ENCODE results near the gene FZR1. TPM values are rescaled to one million over a fixed set of nuclear protein-coding genes. Genes with fewer than 3 reads are reported as not detected.

Gene FZR1
- total and polyA plus RNA-seq, 2 experiments from 2014 or later = 32.3 to 36.5 TPM

DNA sequence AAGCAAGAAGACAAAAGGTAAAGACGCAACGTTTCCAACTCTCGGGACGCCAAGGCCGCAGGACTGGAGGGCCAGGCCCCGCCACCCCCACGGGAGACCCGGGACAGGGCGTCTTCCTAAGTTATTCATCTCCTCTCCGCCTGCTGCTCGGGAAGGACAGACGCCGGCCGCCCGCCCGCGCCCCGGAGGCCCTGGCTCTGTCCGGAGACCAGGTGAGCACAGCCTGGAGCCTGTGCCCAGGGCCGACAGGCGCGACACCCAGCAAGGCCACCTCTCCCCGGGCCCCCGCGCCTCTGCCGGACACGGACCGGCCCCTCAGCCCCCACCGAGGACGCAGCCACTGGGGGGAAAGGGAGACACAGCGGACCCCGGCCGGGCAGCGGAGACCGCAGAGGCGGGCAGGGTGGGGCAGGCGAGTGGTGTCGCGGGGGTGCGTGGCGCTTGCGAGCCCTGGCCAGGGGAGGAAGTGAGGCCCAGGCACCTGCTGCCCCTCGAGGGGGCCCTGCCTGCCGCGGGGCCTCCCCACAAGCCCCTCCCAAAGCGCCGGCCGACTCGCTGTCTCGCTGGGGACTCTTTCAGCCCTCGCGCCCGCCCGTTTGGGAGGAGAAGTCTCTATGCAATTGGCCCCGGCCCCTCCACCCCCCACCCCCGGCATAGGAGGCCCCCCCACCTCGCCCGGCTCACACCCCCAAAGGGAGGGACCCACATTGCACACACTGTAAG is 43.0 kb upstream of the FZR1 start:
- in situ Hi-C loops (cut with MboI) = no loop called here
- 84 to 85% methylated on average over 21 to 58 of the region's 58 CpGs for WGBS, 2 experiments (ENCODE audit: low coverage in 1 of 2, low lambda C conversion rate in 2 of 2, missing lambda C conversion rate in 2 of 2)
- Histone ChIP-seq H3K9me3 (ENCODE audit: low read depth) (no peaks in the 10 kb centered on the region), H3K4me3 (no peak overlapping the region), H4K20me1 (ENCODE audit: insufficient read depth) (no peaks in the 10 kb centered on the region), H3K9ac (no peak overlapping the region), H3K27ac (no peak overlapping the region), H2AFZ (no peak overlapping the region), H3K4me2 (ENCODE audit: unreplicated experiment) (no peak overlapping the region), H3K36me3 (ENCODE audit: low read depth) (peaks cover 12% of the 10 kb centered on the region; the same call in 1 of the 2 replicates), H3K4me1 (ENCODE audit: insufficient read depth) (peaks cover 22% of the 10 kb centered on the region), H3K79me2 (ENCODE audit: insufficient read depth) (peaks cover 26% of the 10 kb centered on the region), H3K9me2 (ENCODE audit: insufficient read depth) (no peaks in the 10 kb centered on the region), H3F3A (ENCODE audit: insufficient read depth) (peaks cover 20% of the 10 kb centered on the region; the same call in 1 of the 2 replicates), H3K27me3 (replicated peaks; ENCODE audit: insufficient read depth) (no peaks in the 10 kb centered on the region)
- no peak for TF ChIP-seq EZH2 (IDR thresholded peaks at IDR 0.05; ENCODE audit: insufficient read depth, poor library complexity, severe bottlenecking)
- no peak for TF ChIP-seq EZH2phosphoT487 (IDR thresholded peaks at IDR 0.05; ENCODE audit: insufficient read depth, low read depth)
- DNase-seq = no peak

DNA sequence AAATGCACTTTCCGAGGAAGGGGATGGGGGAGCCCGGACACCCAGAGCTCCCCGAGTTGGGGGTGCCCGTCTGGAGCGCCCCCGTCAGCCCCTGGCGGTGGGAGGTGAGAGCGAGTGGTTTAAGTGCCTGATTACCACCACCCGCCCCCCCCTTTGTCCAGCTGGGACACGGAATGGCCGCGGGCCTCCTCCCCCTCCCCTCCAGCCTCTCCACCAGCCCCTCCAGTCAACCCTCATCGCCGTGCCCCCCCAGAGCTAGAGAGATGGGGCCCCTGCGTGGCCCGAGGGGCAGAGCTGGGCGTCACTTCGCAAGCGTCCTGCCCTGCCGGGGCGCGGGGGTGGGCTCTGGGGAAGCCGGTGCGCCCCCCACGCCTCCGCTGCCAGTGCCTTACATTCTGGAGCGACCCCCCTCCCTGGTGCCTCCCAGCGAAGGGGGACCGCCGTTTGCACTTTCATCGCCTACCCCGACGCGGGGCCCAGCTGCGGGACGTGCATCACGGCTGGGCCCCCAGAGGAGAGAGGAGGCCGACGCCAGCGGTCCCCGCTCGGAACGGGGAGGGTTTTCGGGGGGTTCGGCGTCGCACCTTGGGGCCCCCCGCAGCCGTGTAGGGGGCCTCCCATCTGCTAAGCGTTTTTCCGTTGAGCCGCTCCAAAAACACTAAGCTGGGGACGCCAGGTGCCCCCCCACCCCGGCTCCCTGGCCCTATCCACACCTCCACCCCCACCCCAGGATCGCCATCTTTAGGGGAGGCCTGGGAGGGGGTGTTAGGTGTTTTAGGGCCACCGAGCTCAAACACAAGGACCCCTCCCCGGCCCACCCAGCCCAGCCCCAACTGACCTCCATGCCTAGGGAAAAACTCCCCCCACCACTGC is 42.2 kb upstream of the FZR1 start:
- TF ChIP-seq EZH2 (IDR thresholded peaks at IDR 0.05; ENCODE audit: insufficient read depth, poor library complexity, severe bottlenecking) (no peak), EZH2phosphoT487 (IDR thresholded peaks at IDR 0.05; ENCODE audit: insufficient read depth, low read depth) (no peak)
- H3K27me3 ChIP-seq (replicated peaks; ENCODE audit: insufficient read depth) = no peaks in the 10 kb centered on the region
- peaks cover 12% of the 10 kb centered on the region; the same call in 1 of the 2 replicates for H3K36me3 ChIP-seq (ENCODE audit: low read depth)
- H3K4me3 ChIP-seq = no peak overlapping the region
- H4K20me1 ChIP-seq (ENCODE audit: insufficient read depth) = no peaks in the 10 kb centered on the region
- in situ Hi-C loops (cut with MboI) = no loop called here
- H3K9me2 ChIP-seq (ENCODE audit: insufficient read depth) = no peaks in the 10 kb centered on the region
- no peak for DNase-seq
- H3K4me1 ChIP-seq (ENCODE audit: insufficient read depth) = peaks cover 14% of the 10 kb centered on the region
- H3K4me2 ChIP-seq (ENCODE audit: unreplicated experiment) = no peak overlapping the region
- WGBS, 2 experiments (ENCODE audit: low coverage in 1 of 2, low lambda C conversion rate in 2 of 2, missing lambda C conversion rate in 2 of 2) = 86 to 93% methylated on average over 30 to 54 of the region's 57 CpGs
- peaks cover 23% of the 10 kb centered on the region for H3K79me2 ChIP-seq (ENCODE audit: insufficient read depth)
- H3K9ac ChIP-seq = no peak overlapping the region
- H3K27ac ChIP-seq = no peak overlapping the region
- 0 out of 2 replicates have a peak, but pooled peaks cover 13% of the 10 kb centered on the region for H3F3A ChIP-seq (ENCODE audit: insufficient read depth)
- no peak overlapping the region for H2AFZ ChIP-seq
- no peaks in the 10 kb centered on the region for H3K9me3 ChIP-seq (ENCODE audit: low read depth)

DNA sequence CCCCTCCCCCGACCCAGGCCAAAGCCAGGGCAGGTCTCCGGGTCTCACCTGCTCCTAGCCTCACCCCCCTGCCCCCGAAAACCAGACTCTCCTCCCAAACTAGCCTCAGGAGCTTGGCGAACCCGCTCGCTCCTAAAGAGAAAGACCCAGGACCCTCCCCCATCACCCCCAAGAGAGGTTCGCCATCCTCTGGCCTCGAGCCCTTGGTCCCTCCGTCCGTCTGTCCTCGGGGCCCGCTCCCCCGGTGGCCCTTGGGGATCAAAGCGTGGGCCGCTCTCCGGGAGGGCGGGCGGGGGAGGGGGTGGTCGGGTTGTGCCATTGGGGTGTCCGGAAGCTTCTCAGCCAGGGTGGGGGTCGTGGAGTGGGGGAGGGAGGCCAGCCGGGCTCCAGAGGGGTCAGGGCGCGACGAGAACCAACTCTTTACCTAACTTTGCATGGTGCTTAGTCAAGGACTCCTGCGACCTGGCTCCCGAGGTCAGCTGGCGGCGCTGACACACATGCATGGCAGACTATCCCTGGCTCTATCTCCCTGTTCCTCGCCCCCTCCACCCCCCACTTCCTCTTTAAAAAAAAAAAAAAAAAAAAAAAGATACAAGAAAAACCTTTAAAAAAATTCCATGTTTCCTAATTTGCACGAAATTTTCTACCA is 41.4 kb upstream of the FZR1 start:
- no peak for TF ChIP-seq EZH2phosphoT487 (IDR thresholded peaks at IDR 0.05; ENCODE audit: insufficient read depth, low read depth)
- TF ChIP-seq EZH2 (IDR thresholded peaks at IDR 0.05; ENCODE audit: insufficient read depth, poor library complexity, severe bottlenecking) = no peak
- Histone ChIP-seq H4K20me1 (ENCODE audit: insufficient read depth) (no peaks in the 10 kb centered on the region), H3K36me3 (ENCODE audit: low read depth) (peaks cover 12% of the 10 kb centered on the region; the same call in 1 of the 2 replicates), H3K27ac (no peak overlapping the region), H3K4me3 (no peak overlapping the region), H3K9ac (no peak overlapping the region), H3F3A (ENCODE audit: insufficient read depth) (0 out of 2 replicates have a peak, but pooled peaks cover 13% of the 10 kb centered on the region), H3K9me2 (ENCODE audit: insufficient read depth) (no peaks in the 10 kb centered on the region), H2AFZ (no peak overlapping the region), H3K4me2 (ENCODE audit: unreplicated experiment) (no peak overlapping the region), H3K4me1 (ENCODE audit: insufficient read depth) (peaks cover 8% of the 10 kb centered on the region), H3K9me3 (ENCODE audit: low read depth) (no peaks in the 10 kb centered on the region), H3K27me3 (replicated peaks; ENCODE audit: insufficient read depth) (no peaks in the 10 kb centered on the region), H3K79me2 (ENCODE audit: insufficient read depth) (peaks cover 22% of the 10 kb centered on the region)
- in situ Hi-C loops (cut with MboI) = no loop called here
- DNase-seq = no peak
- WGBS, 2 experiments (ENCODE audit: low coverage in 1 of 2, low lambda C conversion rate in 2 of 2, missing lambda C conversion rate in 2 of 2) = 77 to 82% methylated on average over 19 to 31 of the region's 31 CpGs

DNA sequence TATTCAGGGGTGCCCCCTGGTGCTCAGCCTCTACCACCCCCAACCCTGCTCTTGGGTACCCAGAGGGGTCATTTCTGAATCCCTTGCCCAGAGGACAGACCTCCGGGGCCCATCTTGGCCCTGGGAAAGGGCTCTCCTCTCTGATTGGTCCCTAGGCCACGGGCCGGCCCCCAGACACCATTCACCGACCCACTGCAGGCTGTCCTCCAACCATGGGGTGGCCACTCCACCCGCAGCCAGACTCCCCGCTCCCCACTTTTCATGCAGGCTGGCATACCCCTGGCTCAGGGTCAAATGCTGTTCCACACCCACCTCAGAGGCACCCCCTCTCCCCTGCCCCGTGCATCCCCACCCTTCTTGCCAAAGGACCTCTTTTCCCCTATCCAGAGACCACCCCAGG is 40.6 kb upstream of the FZR1 start:
- Histone ChIP-seq H2AFZ (no peak overlapping the region), H3K27ac (no peak overlapping the region), H3K79me2 (ENCODE audit: insufficient read depth) (peaks cover 14% of the 10 kb centered on the region), H3K36me3 (ENCODE audit: low read depth) (peaks cover 9% of the 10 kb centered on the region; the same call in 1 of the 2 replicates), H3K4me2 (ENCODE audit: unreplicated experiment) (no peak overlapping the region), H3K9ac (0 out of 2 replicates have a peak overlapping the region, but pooled peaks have one; percentile 10), H3K27me3 (replicated peaks; ENCODE audit: insufficient read depth) (no peaks in the 10 kb centered on the region), H3K4me1 (ENCODE audit: insufficient read depth) (no peaks in the 10 kb centered on the region), H3K9me2 (ENCODE audit: insufficient read depth) (no peaks in the 10 kb centered on the region), H3K9me3 (ENCODE audit: low read depth) (no peaks in the 10 kb centered on the region), H3F3A (ENCODE audit: insufficient read depth) (0 out of 2 replicates have a peak, but pooled peaks cover 8% of the 10 kb centered on the region), H3K4me3 (no peak overlapping the region), H4K20me1 (ENCODE audit: insufficient read depth) (no peaks in the 10 kb centered on the region)
- in situ Hi-C loops (cut with MboI) = no loop called here
- no peak for DNase-seq
- TF ChIP-seq EZH2phosphoT487 (IDR thresholded peaks at IDR 0.05; ENCODE audit: insufficient read depth, low read depth) (no peak), EZH2 (IDR thresholded peaks at IDR 0.05; ENCODE audit: insufficient read depth, poor library complexity, severe bottlenecking) (no peak)
- 77 to 86% methylated on average over 5 to 7 of the region's 7 CpGs for WGBS, 2 experiments (ENCODE audit: low coverage in 1 of 2, low lambda C conversion rate in 2 of 2, missing lambda C conversion rate in 2 of 2)
